ENCODE results near the gene GCHFR.

DNA sequence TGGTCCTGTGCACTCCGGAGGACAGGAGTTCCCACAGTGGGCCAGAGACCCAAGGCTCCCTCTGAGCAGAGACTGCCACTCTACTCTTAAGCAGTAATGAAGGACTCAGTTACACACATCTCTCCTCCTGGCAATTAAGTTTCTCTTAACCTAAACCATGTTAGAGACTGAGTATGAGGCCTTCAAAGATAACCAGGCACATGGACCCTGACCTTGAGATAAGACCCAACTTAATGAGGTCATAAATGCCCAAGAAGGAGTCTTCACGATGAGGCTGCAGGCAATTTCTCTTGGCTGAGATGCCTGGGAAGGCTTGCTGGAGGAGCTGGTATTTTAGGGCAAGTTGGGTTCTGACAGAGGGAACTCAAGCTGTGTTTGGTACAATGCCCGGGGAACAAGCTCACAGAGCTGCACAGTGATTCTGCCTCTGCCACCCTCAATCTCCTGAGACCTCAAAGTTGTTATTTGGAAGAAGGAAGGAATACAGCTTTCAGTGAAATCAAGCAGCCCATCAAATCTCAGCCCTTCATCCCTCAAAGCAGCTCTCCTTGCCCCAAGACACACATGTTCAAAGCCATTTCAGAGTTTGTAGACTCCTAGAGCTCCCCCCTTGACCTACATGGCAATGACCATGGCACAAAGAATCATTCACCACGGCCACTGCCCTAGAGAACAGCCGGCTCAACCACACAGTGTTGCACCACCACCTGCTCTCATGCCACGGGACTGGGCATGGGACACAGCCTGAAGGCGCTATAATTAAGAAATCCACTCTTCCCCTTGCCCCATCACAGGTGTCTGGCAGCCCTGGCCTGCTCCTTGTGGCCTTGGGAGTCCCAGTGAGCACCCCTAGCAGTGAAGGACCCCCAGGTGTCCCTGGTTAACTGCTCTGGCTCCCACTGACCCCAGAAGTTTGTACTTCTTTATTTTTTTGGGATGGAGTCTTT lies 15.9 kb upstream of the GCHFR start:
- TF ChIP-seq, protein P1, sequence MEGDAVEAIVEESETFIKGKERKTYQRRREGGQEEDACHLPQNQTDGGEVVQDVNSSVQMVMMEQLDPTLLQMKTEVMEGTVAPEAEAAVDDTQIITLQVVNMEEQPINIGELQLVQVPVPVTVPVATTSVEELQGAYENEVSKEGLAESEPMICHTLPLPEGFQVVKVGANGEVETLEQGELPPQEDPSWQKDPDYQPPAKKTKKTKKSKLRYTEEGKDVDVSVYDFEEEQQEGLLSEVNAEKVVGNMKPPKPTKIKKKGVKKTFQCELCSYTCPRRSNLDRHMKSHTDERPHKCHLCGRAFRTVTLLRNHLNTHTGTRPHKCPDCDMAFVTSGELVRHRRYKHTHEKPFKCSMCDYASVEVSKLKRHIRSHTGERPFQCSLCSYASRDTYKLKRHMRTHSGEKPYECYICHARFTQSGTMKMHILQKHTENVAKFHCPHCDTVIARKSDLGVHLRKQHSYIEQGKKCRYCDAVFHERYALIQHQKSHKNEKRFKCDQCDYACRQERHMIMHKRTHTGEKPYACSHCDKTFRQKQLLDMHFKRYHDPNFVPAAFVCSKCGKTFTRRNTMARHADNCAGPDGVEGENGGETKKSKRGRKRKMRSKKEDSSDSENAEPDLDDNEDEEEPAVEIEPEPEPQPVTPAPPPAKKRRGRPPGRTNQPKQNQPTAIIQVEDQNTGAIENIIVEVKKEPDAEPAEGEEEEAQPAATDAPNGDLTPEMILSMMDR (IDR thresholded peaks at IDR 0.05; ENCODE audit: low read depth, low read length, poor library complexity, severe bottlenecking): no peak
- no peak for TF ChIP-seq EZH2phosphoT487 (IDR thresholded peaks at IDR 0.05; ENCODE audit: borderline replicate concordance, low read length)
